ENCODE data around the gene LTB. TPM values are rescaled to one million over a fixed set of nuclear protein-coding genes. Genes with fewer than 3 reads are reported as not detected.

The LTB gene
- total RNA-seq, 1 experiment from 2014 or later: not detected

DNA sequence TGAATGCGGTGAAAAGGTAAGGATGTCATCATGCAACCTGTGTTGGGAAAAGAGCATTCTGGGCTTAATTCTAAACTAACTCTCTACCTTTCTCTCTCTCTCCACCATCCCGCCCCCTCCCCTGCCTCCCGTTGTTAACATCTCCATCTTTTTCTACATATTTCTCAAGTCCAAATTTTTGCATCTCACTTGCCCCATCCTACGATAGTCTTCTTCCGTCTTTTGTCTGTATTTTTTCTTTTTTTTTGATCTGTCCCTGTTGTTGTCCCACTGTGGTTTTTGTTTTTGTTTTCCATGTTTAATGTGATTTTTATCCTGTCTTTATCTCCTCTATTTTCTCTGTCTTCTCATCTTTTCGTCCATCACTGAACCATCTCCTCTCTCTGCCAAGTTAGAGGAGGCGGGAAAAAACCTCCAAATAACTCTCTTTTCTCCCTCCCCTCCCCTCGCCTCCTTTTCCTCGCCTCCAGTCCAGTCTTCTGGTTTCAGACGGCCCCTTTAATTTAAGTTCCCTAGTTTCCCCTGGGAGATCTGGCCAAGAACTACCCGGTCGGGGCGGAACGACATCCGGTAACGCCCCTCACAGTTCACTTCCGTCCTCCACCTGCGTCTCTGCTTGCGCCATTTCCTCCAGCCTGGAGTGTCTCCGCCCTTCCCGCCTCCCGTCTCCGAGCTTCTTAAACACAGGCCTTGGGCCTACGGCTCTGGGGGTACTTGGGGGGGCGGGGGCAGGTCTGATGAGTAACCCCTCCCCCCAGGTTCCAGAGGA lies 35.1 kb downstream of the LTB start, which contains the start of gene NFKBIL1:
Gene NFKBIL1, plus strand, starts transcription at position 651 of the 769 bp plus-strand sequence. Its CDS starts 87 bp downstream, at position 738.
- Histone ChIP-seq H2BK20ac (ENCODE audit: low read depth, low read length, poor library complexity, severe bottlenecking) (no peak within 1 kb of the TSS), H2BK5ac (ENCODE audit: insufficient read length, low read length) (no peak within 1 kb of the TSS), H3K56ac (ENCODE audit: insufficient read length, low read depth, low read length) (no peak within 1 kb of the TSS), H4K8ac (replicated peaks; ENCODE audit: insufficient read length, low read depth, low read length) (no peak within 1 kb of the TSS), H3K27me3 (ENCODE audit: insufficient read depth, low read length) (no peaks in the 10 kb centered on the region), H3K23ac (ENCODE audit: insufficient read length, low read depth, low read length) (no peak within 1 kb of the TSS), H3K79me1 (ENCODE audit: insufficient read depth, low read depth, low read length, poor library complexity, severe bottlenecking) (peaks cover 3% of the 10 kb centered on the region), H2BK12ac (ENCODE audit: insufficient read length, low read depth, low read length) (no peak within 1 kb of the TSS), H2BK120ac (ENCODE audit: low read depth, low read length, poor library complexity, severe bottlenecking) (no peak within 1 kb of the TSS), H3K79me2 (ENCODE audit: insufficient read depth, low read length) (no peaks in the 10 kb centered on the region; the same call in 1 of the 2 replicates), H3K9me3 (ENCODE audit: control insufficient read depth, low read depth, low read length) (no peaks in the 10 kb centered on the region), H3K4ac (ENCODE audit: low read depth, low read length) (0 out of 2 replicates have a peak within 1 kb of the TSS, but pooled peaks have one; percentile 88), H4K20me1 (ENCODE audit: control insufficient read depth, insufficient read depth, insufficient read length) (no peaks in the 10 kb centered on the region), H3K4me2 (ENCODE audit: insufficient read depth, insufficient read length, low read length) (peak within 1 kb of the TSS; percentile 56), H3K23me2 (ENCODE audit: insufficient read length, low read depth, low read length, poor library complexity, severe bottlenecking) (no peaks in the 10 kb centered on the region), H2BK15ac (ENCODE audit: low read depth, low read length) (no peak within 1 kb of the TSS), H3K18ac (ENCODE audit: insufficient read length, low read depth, low read length) (no peak within 1 kb of the TSS), H3K4me1 (ENCODE audit: insufficient read depth, low read length) (no peaks in the 10 kb centered on the region; the same call in 1 of the 2 replicates), H4K91ac (ENCODE audit: insufficient read length, low read depth, low read length) (no peak within 1 kb of the TSS), H3K14ac (ENCODE audit: insufficient read depth, low read length) (no peak within 1 kb of the TSS; the same call in 1 of the 2 replicates), H2AFZ (ENCODE audit: low read length) (no peak within 1 kb of the TSS), H4K5ac (ENCODE audit: insufficient read length, low read depth, low read length) (no peak within 1 kb of the TSS), H2AK5ac (ENCODE audit: insufficient read length, low read length) (no peak within 1 kb of the TSS), H3T11ph (ENCODE audit: low read length) (no peak within 1 kb of the TSS), H3K9ac (ENCODE audit: extremely low read depth, insufficient read length, low read length) (peak within 1 kb of the TSS; percentile 18), H3K27ac (ENCODE audit: insufficient read length, low read depth, low read length) (no peak within 1 kb of the TSS)
- Mint-ChIP-seq H3K9me3 (no peaks in the 10 kb centered on the region), H3K27me3 (ENCODE audit: low read depth) (no peaks in the 10 kb centered on the region), H3K4me1 (peaks cover 20 to 30% of the 10 kb centered on the region in 2 experiments), H3K36me3 (ENCODE audit: insufficient read depth in 1 of 3, low read depth in 3 of 3) (peaks cover 6 to 29% (median 19%) of the 10 kb centered on the region in 3 experiments; a peak in 6 of 7 replicates), H3K4me3 (peak within 1 kb of the TSS; percentile 70 to 84), H3K27ac (peak within 1 kb of the TSS; percentile 89 to 97 (median 94))
- peak; percentile 97 for DNase-seq
- TF ChIP-seq, protein P1, sequence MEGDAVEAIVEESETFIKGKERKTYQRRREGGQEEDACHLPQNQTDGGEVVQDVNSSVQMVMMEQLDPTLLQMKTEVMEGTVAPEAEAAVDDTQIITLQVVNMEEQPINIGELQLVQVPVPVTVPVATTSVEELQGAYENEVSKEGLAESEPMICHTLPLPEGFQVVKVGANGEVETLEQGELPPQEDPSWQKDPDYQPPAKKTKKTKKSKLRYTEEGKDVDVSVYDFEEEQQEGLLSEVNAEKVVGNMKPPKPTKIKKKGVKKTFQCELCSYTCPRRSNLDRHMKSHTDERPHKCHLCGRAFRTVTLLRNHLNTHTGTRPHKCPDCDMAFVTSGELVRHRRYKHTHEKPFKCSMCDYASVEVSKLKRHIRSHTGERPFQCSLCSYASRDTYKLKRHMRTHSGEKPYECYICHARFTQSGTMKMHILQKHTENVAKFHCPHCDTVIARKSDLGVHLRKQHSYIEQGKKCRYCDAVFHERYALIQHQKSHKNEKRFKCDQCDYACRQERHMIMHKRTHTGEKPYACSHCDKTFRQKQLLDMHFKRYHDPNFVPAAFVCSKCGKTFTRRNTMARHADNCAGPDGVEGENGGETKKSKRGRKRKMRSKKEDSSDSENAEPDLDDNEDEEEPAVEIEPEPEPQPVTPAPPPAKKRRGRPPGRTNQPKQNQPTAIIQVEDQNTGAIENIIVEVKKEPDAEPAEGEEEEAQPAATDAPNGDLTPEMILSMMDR (conservative IDR thresholded peaks at IDR 0.05): no peak
- WGBS (ENCODE audit: extremely low coverage, insufficient read length, low lambda C conversion rate): no CpG with 5 or more reads among the region's 25 CpGs
